HEK293 (cell line): ENCODE measurements around the gene LRRFIP1.
A peak's percentile ranks its signal among the peaks of the same experiment; 100 is the strongest.

Experiments
- CTCF ChIA-PET: fragments of 350-600 bp; formaldehyde crosslinking; extraction: SDS; loops from one replicate; lab custom pipeline; 2021; ENCODE audit warnings: antibody characterized with exemption; lab: Yijun Ruan, JAX
- POLR2A ChIA-PET: fragments of 300-600 bp; formaldehyde crosslinking; extraction: SDS; loops from one replicate; lab custom pipeline; 2020; ENCODE audit warnings: antibody characterized with exemption, inconsistent platforms; lab: Yijun Ruan, JAX
- H3K27ac ChIP-seq: fragments of 200-500 bp; sonication (Bioruptor generic); 2 replicates; pipeline ENCODE4 v1.5.1; 2014; ENCODE audit warnings: low read depth, low read length, control low read depth, inconsistent platforms; ENCODE audit errors: extremely low read depth
- H3K36me3 ChIP-seq, 2 experiments: fragments of 200-500 bp in 1 of 2; sonication (Bioruptor generic) in 1 of 2; 1 replicate in 1 of 2; 2 replicates in 1 of 2; pipeline ENCODE4 v1.5.1; 2014 to 2017; ENCODE audit warnings: inconsistent platforms in 2 of 2, low read length in 2 of 2; ENCODE audit not compliant: control insufficient read depth in 2 of 2, insufficient read depth in 1 of 2
- H3K4me1 ChIP-seq: fragments of 200-500 bp; sonication (Bioruptor generic); 2 replicates; pipeline ENCODE4 v1.5.1; 2014; ENCODE audit warnings: mild to moderate bottlenecking, low read length, inconsistent platforms; ENCODE audit not compliant: control insufficient read depth, insufficient read depth
- H3K4me3 ChIP-seq: 2 replicates; pipeline ENCODE4 v1.5.1; 2011; ENCODE audit warnings: low read depth, mild to moderate bottlenecking, control low read depth, low read length, moderate library complexity
- H3K9me3 ChIP-seq: fragments of 200-500 bp; sonication (Bioruptor generic); 2 replicates; pipeline ENCODE4 v1.5.1; 2014; ENCODE audit warnings: low read depth, low read length, inconsistent platforms; ENCODE audit not compliant: control insufficient read depth, insufficient read depth
- PRDM1 ChIP-seq: fragments of 450-650 bp; formaldehyde crosslinking; IDR thresholded peaks from 2 replicates; pipeline ENCODE4; 2016; ENCODE audit warnings: missing biosample characterization, missing genetic modification characterization
- SCRT2 ChIP-seq: fragments of 450-650 bp; formaldehyde crosslinking; IDR thresholded peaks from 2 replicates; pipeline ENCODE4 v1.5.1; 2016; ENCODE audit warnings: missing biosample characterization, missing genetic modification characterization
- ZFP37 ChIP-seq: fragments of 450-650 bp; formaldehyde crosslinking; IDR thresholded peaks from 2 replicates; pipeline ENCODE4 v1.5.1; 2016; ENCODE audit warnings: missing biosample characterization, missing genetic modification characterization
- ZNF292 ChIP-seq: fragments of 450-650 bp; formaldehyde crosslinking; IDR thresholded peaks from 2 replicates; pipeline ENCODE4 v1.5.1; 2016; ENCODE audit warnings: low read depth, missing biosample characterization, missing genetic modification characterization, borderline replicate concordance
- ZNF302 ChIP-seq: fragments of 450-650 bp; formaldehyde crosslinking; IDR thresholded peaks from 2 replicates; pipeline ENCODE4 v1.5.1; 2016; ENCODE audit warnings: missing biosample characterization, missing genetic modification characterization, low read depth
- ZNF350 ChIP-seq: fragments of 450-650 bp; formaldehyde crosslinking; IDR thresholded peaks from 2 replicates; pipeline ENCODE4 v1.5.0; 2017; ENCODE audit warnings: missing biosample characterization, mild to moderate bottlenecking, missing genetic modification characterization
- ZNF473 ChIP-seq: fragments of 450-650 bp; formaldehyde crosslinking; IDR thresholded peaks from 2 replicates; pipeline ENCODE4 v1.5.1; 2017; ENCODE audit warnings: missing biosample characterization, missing genetic modification characterization
- ZNF707 ChIP-seq: fragments of 450-650 bp; formaldehyde crosslinking; IDR thresholded peaks from 2 replicates; pipeline ENCODE4 v1.5.1; 2016; ENCODE audit warnings: missing biosample characterization, missing genetic modification characterization
- ZNF768 ChIP-seq: fragments of 450-650 bp; formaldehyde crosslinking; IDR thresholded peaks from 2 replicates; pipeline ENCODE4 v1.5.1; 2018; ENCODE audit warnings: missing biosample characterization, mild to moderate bottlenecking, missing genetic modification characterization
- TF ChIP-seq, protein P1 (sequence below): fragments of 450-650 bp; formaldehyde crosslinking; IDR thresholded peaks from 2 replicates; pipeline ENCODE4 v1.5.1; 2017; ENCODE audit warnings: missing biosample characterization, missing genetic modification characterization
- TF ChIP-seq, protein P2 (sequence below): fragments of 450-650 bp; formaldehyde crosslinking; IDR thresholded peaks from 2 replicates; pipeline ENCODE4 v1.5.1; 2017; ENCODE audit warnings: missing biosample characterization, missing genetic modification characterization
- TF ChIP-seq, protein P3 (sequence below): sonication (generic); formaldehyde crosslinking; IDR thresholded peaks from 2 replicates; pipeline ENCODE4 v1.8.1; 2022; ENCODE audit warnings: mild to moderate bottlenecking, moderate library complexity, missing genetic modification reagents

LRRFIP1 gene

DNA sequence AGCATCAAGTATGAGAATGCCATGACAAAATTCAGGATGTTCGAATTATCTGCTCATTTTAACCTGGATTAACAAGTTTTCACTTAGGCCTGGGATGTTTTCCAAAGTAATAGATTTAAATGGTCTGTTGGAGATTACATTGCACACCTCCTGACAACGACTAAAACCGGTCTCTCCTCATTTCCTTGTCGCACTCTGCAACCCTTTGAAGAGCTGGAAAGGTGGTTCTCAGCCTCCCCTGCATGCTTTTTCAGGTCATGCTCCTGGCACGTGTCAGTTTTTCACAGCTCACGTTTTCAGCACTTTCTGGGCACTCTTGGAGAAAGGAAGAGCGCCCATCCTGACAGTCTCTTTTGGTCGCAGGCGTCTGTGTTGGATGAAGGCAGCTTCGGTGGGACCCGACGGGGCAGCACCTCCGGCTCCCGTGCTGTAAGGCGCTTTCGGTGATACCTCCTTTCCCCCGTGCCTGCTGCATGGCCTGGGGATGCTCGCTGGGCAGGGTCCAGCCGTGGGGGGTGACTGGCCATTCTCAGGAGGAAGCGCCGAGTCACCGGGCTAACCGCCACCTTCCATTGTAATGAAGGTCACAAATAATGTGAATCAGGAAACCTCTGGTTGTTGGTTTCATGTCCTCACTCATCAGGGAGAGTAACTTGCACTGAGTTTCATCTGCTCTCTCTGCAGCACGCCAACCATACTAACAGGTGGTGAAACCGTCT lies 107.7 kb downstream of the LRRFIP1 start:
- TF ChIP-seq PRDM1 (0 out of 2 replicates have a peak, but pooled peaks have one; percentile 9), ZNF350 (tag by site-specific recombination) (no peak), ZNF707 (tag by site-specific recombination) (no peak)
- H3K27ac ChIP-seq: no peak overlapping the region
- ChIA-PET POLR2A (no interaction called here), CTCF (interaction anchor here (6.2 kb wide), 1 partner anchor 10 kb away, joined by 35 read pairs; no protein-coding TSS in a partner anchor)
- peaks cover 0 to 13% of the 10 kb centered on the region in 2 experiments; a peak in 1 of 3 replicates for H3K36me3 ChIP-seq
- peaks cover 21% of the 10 kb centered on the region for H3K4me1 ChIP-seq
- no peak overlapping the region for H3K4me3 ChIP-seq
- H3K9me3 ChIP-seq: no peaks in the 10 kb centered on the region

DNA sequence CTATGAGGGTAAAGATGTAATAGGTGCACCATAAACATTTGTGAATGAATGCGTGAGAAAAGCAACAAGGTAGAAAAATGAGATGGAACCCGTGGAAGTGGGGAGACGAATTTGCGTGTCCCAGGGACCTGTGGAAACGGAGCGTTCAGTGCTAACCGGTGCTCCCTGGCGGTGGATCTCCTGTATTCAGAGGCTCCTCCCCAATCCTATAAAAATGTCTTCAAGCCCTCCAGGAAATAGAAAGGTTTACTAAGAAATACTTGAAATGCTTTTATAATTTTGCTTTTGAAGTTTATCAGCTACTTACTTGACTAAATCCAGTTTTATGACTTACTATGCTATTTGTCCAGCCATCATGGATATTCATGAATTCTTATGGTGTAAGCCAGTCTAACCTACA lies 108.4 kb downstream of the LRRFIP1 start:
- TF ChIP-seq SCRT2 (tag by site-specific recombination) (0 out of 2 replicates have a peak, but pooled peaks have one; percentile 32), ZNF302 (tag by site-specific recombination) (no peak)
- TF ChIP-seq, protein P1, sequence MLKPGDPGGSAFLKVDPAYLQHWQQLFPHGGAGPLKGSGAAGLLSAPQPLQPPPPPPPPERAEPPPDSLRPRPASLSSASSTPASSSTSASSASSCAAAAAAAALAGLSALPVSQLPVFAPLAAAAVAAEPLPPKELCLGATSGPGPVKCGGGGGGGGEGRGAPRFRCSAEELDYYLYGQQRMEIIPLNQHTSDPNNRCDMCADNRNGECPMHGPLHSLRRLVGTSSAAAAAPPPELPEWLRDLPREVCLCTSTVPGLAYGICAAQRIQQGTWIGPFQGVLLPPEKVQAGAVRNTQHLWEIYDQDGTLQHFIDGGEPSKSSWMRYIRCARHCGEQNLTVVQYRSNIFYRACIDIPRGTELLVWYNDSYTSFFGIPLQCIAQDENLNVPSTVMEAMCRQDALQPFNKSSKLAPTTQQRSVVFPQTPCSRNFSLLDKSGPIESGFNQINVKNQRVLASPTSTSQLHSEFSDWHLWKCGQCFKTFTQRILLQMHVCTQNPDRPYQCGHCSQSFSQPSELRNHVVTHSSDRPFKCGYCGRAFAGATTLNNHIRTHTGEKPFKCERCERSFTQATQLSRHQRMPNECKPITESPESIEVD (tag by site-specific recombination): 0 out of 2 replicates have a peak, but pooled peaks have one; percentile 7

DNA sequence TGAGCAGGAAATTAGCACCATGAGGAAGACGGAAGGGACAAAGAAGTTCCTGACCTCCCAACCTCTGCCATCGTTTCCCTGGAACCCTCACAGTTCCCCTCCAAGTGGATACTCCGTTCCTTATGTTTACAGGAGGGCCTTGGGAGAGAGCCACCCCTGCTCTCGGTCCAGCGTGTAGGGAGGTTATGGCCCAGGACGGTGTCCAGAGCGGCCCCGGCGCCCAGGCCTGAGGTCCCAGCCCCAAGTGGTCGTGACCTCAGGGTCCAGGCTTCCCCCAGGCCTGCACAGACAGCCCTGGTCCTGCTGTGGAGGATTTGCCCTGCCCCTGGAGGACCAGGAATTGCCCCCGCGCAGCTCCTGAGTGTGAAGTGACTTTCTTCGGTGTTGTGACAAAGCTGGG lies 109.4 kb downstream of the LRRFIP1 start:
- H3K9me3 ChIP-seq: no peaks in the 10 kb centered on the region
- H3K4me1 ChIP-seq: peaks cover 15% of the 10 kb centered on the region
- no peak overlapping the region for H3K4me3 ChIP-seq
- ChIA-PET CTCF (interaction anchor here (1.0 to 6.2 kb wide), 3 partner anchors 9 to 224 kb away, joined by 3 to 35 read pairs (median 5); no protein-coding TSS in a partner anchor), POLR2A (no interaction called here)
- H3K27ac ChIP-seq: no peak overlapping the region
- TF ChIP-seq ZNF292 (tag by site-specific recombination) (no peak), ZFP37 (tag by site-specific recombination) (no peak), ZNF768 (tag by site-specific recombination) (no peak), ZNF473 (no peak)
- TF ChIP-seq, protein P2, sequence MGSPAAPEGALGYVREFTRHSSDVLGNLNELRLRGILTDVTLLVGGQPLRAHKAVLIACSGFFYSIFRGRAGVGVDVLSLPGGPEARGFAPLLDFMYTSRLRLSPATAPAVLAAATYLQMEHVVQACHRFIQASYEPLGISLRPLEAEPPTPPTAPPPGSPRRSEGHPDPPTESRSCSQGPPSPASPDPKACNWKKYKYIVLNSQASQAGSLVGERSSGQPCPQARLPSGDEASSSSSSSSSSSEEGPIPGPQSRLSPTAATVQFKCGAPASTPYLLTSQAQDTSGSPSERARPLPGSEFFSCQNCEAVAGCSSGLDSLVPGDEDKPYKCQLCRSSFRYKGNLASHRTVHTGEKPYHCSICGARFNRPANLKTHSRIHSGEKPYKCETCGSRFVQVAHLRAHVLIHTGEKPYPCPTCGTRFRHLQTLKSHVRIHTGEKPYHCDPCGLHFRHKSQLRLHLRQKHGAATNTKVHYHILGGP (tag by site-specific recombination): no peak
- TF ChIP-seq, protein P3, sequence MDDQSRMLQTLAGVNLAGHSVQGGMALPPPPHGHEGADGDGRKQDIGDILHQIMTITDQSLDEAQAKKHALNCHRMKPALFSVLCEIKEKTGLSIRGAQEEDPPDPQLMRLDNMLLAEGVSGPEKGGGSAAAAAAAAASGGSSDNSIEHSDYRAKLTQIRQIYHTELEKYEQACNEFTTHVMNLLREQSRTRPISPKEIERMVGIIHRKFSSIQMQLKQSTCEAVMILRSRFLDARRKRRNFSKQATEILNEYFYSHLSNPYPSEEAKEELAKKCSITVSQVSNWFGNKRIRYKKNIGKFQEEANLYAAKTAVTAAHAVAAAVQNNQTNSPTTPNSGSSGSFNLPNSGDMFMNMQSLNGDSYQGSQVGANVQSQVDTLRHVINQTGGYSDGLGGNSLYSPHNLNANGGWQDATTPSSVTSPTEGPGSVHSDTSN (CRISPR knock-in tag): no peak
- peaks cover 0 to 13% of the 10 kb centered on the region in 2 experiments; a peak in 1 of 3 replicates for H3K36me3 ChIP-seq

More for the DNA sequence above, 108.4 kb downstream of the LRRFIP1 start:
- Histone ChIP-seq H3K9me3 (no peaks in the 10 kb centered on the region), H3K4me1 (peaks cover 21% of the 10 kb centered on the region), H3K27ac (no peak overlapping the region), H3K4me3 (no peak overlapping the region), H3K36me3 (peaks cover 0 to 13% of the 10 kb centered on the region in 2 experiments; a peak in 1 of 3 replicates)
- ChIA-PET POLR2A (no interaction called here), CTCF (interaction anchor here (1.1 to 6.2 kb wide), 2 partner anchors 10 to 223 kb away, joined by 5 to 35 read pairs; no protein-coding TSS in a partner anchor)
